HepG2 (cell line): Measurements from ENCODE around the gene STX10. TPM values are rescaled to one million over a fixed set of nuclear protein-coding genes. Genes with fewer than 3 reads are reported as not detected.

Source experiments
- BATF2 ChIP-seq: sonication (generic); formaldehyde crosslinking; IDR thresholded peaks from 2 replicates; pipeline ENCODE4 v1.8.0; 2022; ENCODE audit warnings: mild to moderate bottlenecking, missing genetic modification reagents, moderate library complexity
- GLI4 ChIP-seq: sonication (generic); formaldehyde crosslinking; IDR thresholded peaks from 2 replicates; pipeline ENCODE4 v1.5.1; 2020; ENCODE audit warnings: missing genetic modification reagents, mild to moderate bottlenecking, moderate library complexity, borderline replicate concordance
- NR0B2 ChIP-seq: sonication (generic); formaldehyde crosslinking; IDR thresholded peaks from 2 replicates; pipeline ENCODE4 v1.4.0; 2020; ENCODE audit warnings: mild to moderate bottlenecking, missing genetic modification reagents
- PCBP1 ChIP-seq: fragments of 200-400 bp; formaldehyde crosslinking; IDR thresholded peaks from 2 replicates; pipeline ENCODE4 v1.6.1; 2017; ENCODE audit warnings: mild to moderate bottlenecking, low read depth, low read length, borderline replicate concordance
- SOX5 ChIP-seq: IDR thresholded peaks from 2 replicates; pipeline ENCODE4 v1.6.1; 2016; ENCODE audit warnings: borderline replicate concordance
- THAP11 ChIP-seq: IDR thresholded peaks from 2 replicates; pipeline ENCODE4 v1.6.1; 2016; ENCODE audit warnings: missing biosample characterization, missing genetic modification reagents
- ZBTB38 ChIP-seq: sonication (generic); formaldehyde crosslinking; IDR thresholded peaks from 2 replicates; pipeline ENCODE4 v1.5.1; 2020; ENCODE audit warnings: mild to moderate bottlenecking, missing genetic modification reagents
- ZFP36 ChIP-seq: fragments of 150-350 bp; IDR thresholded peaks from 2 replicates; pipeline ENCODE4 v1.6.1; 2018; ENCODE audit warnings: borderline replicate concordance, low read length, low read depth; ENCODE audit not compliant: partially characterized antibody
- ZGPAT ChIP-seq: IDR thresholded peaks from 2 replicates; pipeline ENCODE4 v1.6.1; 2016; ENCODE audit warnings: mild to moderate bottlenecking
- ZNF138 ChIP-seq: sonication (generic); formaldehyde crosslinking; IDR thresholded peaks from 2 replicates; pipeline ENCODE4 v1.5.0; 2020; ENCODE audit warnings: mild to moderate bottlenecking, low read depth, missing genetic modification reagents
- ZNF33B ChIP-seq: sonication (generic); formaldehyde crosslinking; IDR thresholded peaks from 2 replicates; pipeline ENCODE4 v1.5.1; 2020; ENCODE audit warnings: mild to moderate bottlenecking, missing genetic modification reagents
- ZNF407 ChIP-seq: sonication (generic); formaldehyde crosslinking; IDR thresholded peaks from one replicate; pipeline ENCODE4 v1.5.1; 2020; ENCODE audit warnings: mild to moderate bottlenecking, missing genetic modification reagents; ENCODE audit errors: not compliant biosample characterization
- ZNF687 ChIP-seq: sonication (generic); formaldehyde crosslinking; IDR thresholded peaks from 2 replicates; pipeline ENCODE4 v1.5.1; 2020; ENCODE audit warnings: mild to moderate bottlenecking, missing genetic modification reagents, moderate library complexity
- polyA plus RNA-seq, 8 experiments: library from polyadenylated mRNA; depleted of rRNA in 3 of 8; stranded (reverse) in 7 of 8; unstranded in 1 of 8; fragments of >200 nt; fragmentation: Illumina TruSeq in 4 of 8; extraction: Trizol in 4 of 8; gene quantifications; 2 replicates each; pipeline versions ENCODE4 v1.2.1 to v1.2.3, GENCODE V29; 2011 to 2016; ENCODE audit warnings: low read depth in 4 of 8, missing spikeins in 1 of 8, mixed read lengths in 1 of 8; ENCODE audit not compliant: insufficient read depth in 1 of 8
- total RNA-seq, 5 experiments: library from RNA; depleted of rRNA; stranded (reverse); fragments of >200 nt; fragmentation: Illumina TruSeq; extraction: Trizol; gene quantifications; 2 replicates each; pipeline ENCODE4 v1.2.3, GENCODE V29; 2016; ENCODE audit warnings: low read depth in 1 of 5

The STX10 gene
- total and polyA plus RNA-seq, 2 of the 13 experiments (the other 11 are each of a cell fraction or from before 2014, with no cell fraction given) = 47.9 to 66.4 TPM

GRCh38 chr19:13150187-13150930, at the start of gene STX10, which contains the start of gene IER2 (continued):
- TF ChIP-seq BATF2 (CRISPR knock-in tag) = no peak
- TF ChIP-seq ZNF687 = peak; percentile 84
- peak; percentile 94 for TF ChIP-seq THAP11
- peak; percentile 4; the same call in 1 of the 2 replicates for TF ChIP-seq GLI4 (CRISPR knock-in tag)
- no peak for TF ChIP-seq ZNF138 (CRISPR knock-in tag)
- TF ChIP-seq ZGPAT (CRISPR knock-in tag) = peak; percentile 94
- TF ChIP-seq ZNF407 (CRISPR knock-in tag) = no peak
- peak; percentile 65 for TF ChIP-seq SOX5
- TF ChIP-seq PCBP1 = 0 out of 2 replicates have a peak, but pooled peaks have one; percentile 52
- no peak for TF ChIP-seq ZBTB38 (CRISPR knock-in tag)
- TF ChIP-seq ZFP36 = no peak
- TF ChIP-seq ZNF33B = no peak
- TF ChIP-seq NR0B2 (CRISPR knock-in tag) = 0 out of 2 replicates have a peak, but pooled peaks have one; percentile 41
